ENCODE data around the gene MYO10. TPM values are rescaled to one million over a fixed set of nuclear protein-coding genes. Genes with fewer than 3 reads are reported as not detected.

MYO10 gene
- total RNA-seq, 1 donor from 2014 or later = 80.2 TPM

- Mint-ChIP-seq H3K4me1 (ENCODE audit: low read depth, unreplicated experiment) (peaks cover 17% of the 10 kb centered on the region), H3K9me3 (ENCODE audit: unreplicated experiment) (peaks cover 4% of the 10 kb centered on the region), H3K4me3 (ENCODE audit: unreplicated experiment) (peak overlapping the region; percentile 45), H3K27me3 (ENCODE audit: low read depth, unreplicated experiment) (no peaks in the 10 kb centered on the region), H3K27ac (ENCODE audit: unreplicated experiment) (peak overlapping the region; percentile 62), H3K36me3 (ENCODE audit: low read depth, unreplicated experiment) (no peaks in the 10 kb centered on the region)
- Histone ChIP-seq H3K36me3 (ENCODE audit: insufficient read depth, low read length) (no peaks in the 10 kb centered on the region), H3K27ac (ENCODE audit: low read depth, low read length) (no peak overlapping the region), H2AFZ (ENCODE audit: low read depth, low read length) (no peak overlapping the region), H3K9me3 (ENCODE audit: insufficient read depth, low read depth, low read length) (no peaks in the 10 kb centered on the region), H3K79me2 (ENCODE audit: insufficient read depth, low read length) (no peaks in the 10 kb centered on the region), H3K27me3 (ENCODE audit: insufficient read depth, low read length) (no peaks in the 10 kb centered on the region), H3K4me3 (ENCODE audit: insufficient read depth, low read depth, low read length) (no peak overlapping the region), H4K20me1 (ENCODE audit: insufficient read depth, low read length) (no peaks in the 10 kb centered on the region), H3K9ac (ENCODE audit: low read length) (no peak overlapping the region), H3K4me2 (ENCODE audit: low read length) (peak overlapping the region; percentile 28), H3K4me1 (ENCODE audit: insufficient read depth, low read length) (no peaks in the 10 kb centered on the region)
- TF ChIP-seq EZH2 (IDR thresholded peaks at IDR 0.05; ENCODE audit: insufficient read depth, low read length) = no peak
- TF ChIP-seq, protein P1, sequence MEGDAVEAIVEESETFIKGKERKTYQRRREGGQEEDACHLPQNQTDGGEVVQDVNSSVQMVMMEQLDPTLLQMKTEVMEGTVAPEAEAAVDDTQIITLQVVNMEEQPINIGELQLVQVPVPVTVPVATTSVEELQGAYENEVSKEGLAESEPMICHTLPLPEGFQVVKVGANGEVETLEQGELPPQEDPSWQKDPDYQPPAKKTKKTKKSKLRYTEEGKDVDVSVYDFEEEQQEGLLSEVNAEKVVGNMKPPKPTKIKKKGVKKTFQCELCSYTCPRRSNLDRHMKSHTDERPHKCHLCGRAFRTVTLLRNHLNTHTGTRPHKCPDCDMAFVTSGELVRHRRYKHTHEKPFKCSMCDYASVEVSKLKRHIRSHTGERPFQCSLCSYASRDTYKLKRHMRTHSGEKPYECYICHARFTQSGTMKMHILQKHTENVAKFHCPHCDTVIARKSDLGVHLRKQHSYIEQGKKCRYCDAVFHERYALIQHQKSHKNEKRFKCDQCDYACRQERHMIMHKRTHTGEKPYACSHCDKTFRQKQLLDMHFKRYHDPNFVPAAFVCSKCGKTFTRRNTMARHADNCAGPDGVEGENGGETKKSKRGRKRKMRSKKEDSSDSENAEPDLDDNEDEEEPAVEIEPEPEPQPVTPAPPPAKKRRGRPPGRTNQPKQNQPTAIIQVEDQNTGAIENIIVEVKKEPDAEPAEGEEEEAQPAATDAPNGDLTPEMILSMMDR (IDR thresholded peaks at IDR 0.05; ENCODE audit: insufficient read depth, low read depth, low read length) = no peak
- FAIRE-seq = peak; percentile 56
- DNase-seq (ENCODE audit: low read depth) = peak; percentile 12
Observed at GRCh38 chr5:16965581-16965980, 29.5 kb upstream of the MYO10 start.

GRCh38 chr5:16963821-16964220, 27.7 kb upstream of the MYO10 start:
- H2AFZ ChIP-seq (ENCODE audit: low read depth, low read length) = no peak overlapping the region
- no peak overlapping the region for H3K4me2 ChIP-seq (ENCODE audit: low read length)
- H3K79me2 ChIP-seq (ENCODE audit: insufficient read depth, low read length) = no peaks in the 10 kb centered on the region
- H3K27ac ChIP-seq (ENCODE audit: low read depth, low read length) = no peak overlapping the region
- no peaks in the 10 kb centered on the region for H3K9me3 ChIP-seq (ENCODE audit: insufficient read depth, low read depth, low read length)
- Mint-ChIP-seq H3K9me3 (ENCODE audit: unreplicated experiment) (peaks cover 4% of the 10 kb centered on the region), H3K27ac (ENCODE audit: unreplicated experiment) (no peak overlapping the region), H3K27me3 (ENCODE audit: low read depth, unreplicated experiment) (no peaks in the 10 kb centered on the region), H3K4me1 (ENCODE audit: low read depth, unreplicated experiment) (peaks cover 14% of the 10 kb centered on the region), H3K36me3 (ENCODE audit: low read depth, unreplicated experiment) (no peaks in the 10 kb centered on the region), H3K4me3 (ENCODE audit: unreplicated experiment) (no peak overlapping the region)
- DNase-seq (ENCODE audit: low read depth) (no peak), FAIRE-seq (no peak)
- H3K27me3 ChIP-seq (ENCODE audit: insufficient read depth, low read length) = no peaks in the 10 kb centered on the region
- H3K4me1 ChIP-seq (ENCODE audit: insufficient read depth, low read length) = peaks cover 3% of the 10 kb centered on the region
- no peaks in the 10 kb centered on the region for H4K20me1 ChIP-seq (ENCODE audit: insufficient read depth, low read length)
- H3K4me3 ChIP-seq (ENCODE audit: insufficient read depth, low read depth, low read length) = no peak overlapping the region
- no peaks in the 10 kb centered on the region for H3K36me3 ChIP-seq (ENCODE audit: insufficient read depth, low read length)
- no peak overlapping the region for H3K9ac ChIP-seq (ENCODE audit: low read length)
- no peak for TF ChIP-seq EZH2 (IDR thresholded peaks at IDR 0.05; ENCODE audit: insufficient read depth, low read length)
- TF ChIP-seq, protein P1 (IDR thresholded peaks at IDR 0.05; ENCODE audit: insufficient read depth, low read depth, low read length) = no peak

DNA sequence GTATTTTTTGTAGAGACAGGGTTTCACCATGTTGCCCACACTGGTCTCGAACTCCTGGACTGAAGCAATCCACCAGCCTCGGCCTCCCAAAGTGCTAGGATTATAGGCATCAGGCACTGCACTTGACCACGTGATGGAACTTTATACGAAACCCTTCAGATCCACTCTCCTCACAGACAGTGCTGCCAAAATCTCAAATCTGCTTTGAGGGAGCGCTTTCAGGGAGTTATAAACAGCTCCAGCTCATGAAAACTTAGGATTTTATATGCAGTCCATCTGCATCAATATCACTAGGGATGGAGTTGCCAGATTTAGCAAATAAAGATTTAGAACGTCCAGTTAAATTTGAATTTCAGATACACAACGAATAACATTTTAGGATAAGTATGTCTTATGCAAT, 25.0 kb upstream of the MYO10 start:
- no peaks in the 10 kb centered on the region for H3K27me3 ChIP-seq (ENCODE audit: insufficient read depth, low read length)
- no peaks in the 10 kb centered on the region for H3K36me3 Mint-ChIP-seq (ENCODE audit: low read depth, unreplicated experiment)
- no peak overlapping the region for H3K4me3 Mint-ChIP-seq (ENCODE audit: unreplicated experiment)
- no peak overlapping the region for H3K4me2 ChIP-seq (ENCODE audit: low read length)
- peaks cover 20% of the 10 kb centered on the region for H3K4me1 Mint-ChIP-seq (ENCODE audit: low read depth, unreplicated experiment)
- H3K9me3 ChIP-seq (ENCODE audit: insufficient read depth, low read depth, low read length) = no peaks in the 10 kb centered on the region
- no peak overlapping the region for H3K9ac ChIP-seq (ENCODE audit: low read length)
- no peaks in the 10 kb centered on the region for H3K79me2 ChIP-seq (ENCODE audit: insufficient read depth, low read length)
- DNase-seq (ENCODE audit: low read depth) = no peak
- H4K20me1 ChIP-seq (ENCODE audit: insufficient read depth, low read length) = no peaks in the 10 kb centered on the region
- no peak for FAIRE-seq
- H2AFZ ChIP-seq (ENCODE audit: low read depth, low read length) = no peak overlapping the region
- H3K27ac ChIP-seq (ENCODE audit: low read depth, low read length) = no peak overlapping the region
- TF ChIP-seq EZH2 (IDR thresholded peaks at IDR 0.05; ENCODE audit: insufficient read depth, low read length) = no peak
- TF ChIP-seq, protein P1 (IDR thresholded peaks at IDR 0.05; ENCODE audit: insufficient read depth, low read depth, low read length) = no peak
- no peaks in the 10 kb centered on the region for H3K27me3 Mint-ChIP-seq (ENCODE audit: low read depth, unreplicated experiment)
- H3K36me3 ChIP-seq (ENCODE audit: insufficient read depth, low read length) = no peaks in the 10 kb centered on the region
- no peak overlapping the region for H3K4me3 ChIP-seq (ENCODE audit: insufficient read depth, low read depth, low read length)
- peaks cover 16% of the 10 kb centered on the region for H3K4me1 ChIP-seq (ENCODE audit: insufficient read depth, low read length)
- peaks cover 4% of the 10 kb centered on the region for H3K9me3 Mint-ChIP-seq (ENCODE audit: unreplicated experiment)
- no peak overlapping the region for H3K27ac Mint-ChIP-seq (ENCODE audit: unreplicated experiment)
